ENCODE measurements around the gene NMNAT2. TPM values are rescaled to one million over a fixed set of nuclear protein-coding genes. Genes with fewer than 3 reads are reported as not detected.

The NMNAT2 gene
- polyA plus RNA-seq, 3 donors, result 0.22 to 0.43 TPM; not detected in 1

DNA sequence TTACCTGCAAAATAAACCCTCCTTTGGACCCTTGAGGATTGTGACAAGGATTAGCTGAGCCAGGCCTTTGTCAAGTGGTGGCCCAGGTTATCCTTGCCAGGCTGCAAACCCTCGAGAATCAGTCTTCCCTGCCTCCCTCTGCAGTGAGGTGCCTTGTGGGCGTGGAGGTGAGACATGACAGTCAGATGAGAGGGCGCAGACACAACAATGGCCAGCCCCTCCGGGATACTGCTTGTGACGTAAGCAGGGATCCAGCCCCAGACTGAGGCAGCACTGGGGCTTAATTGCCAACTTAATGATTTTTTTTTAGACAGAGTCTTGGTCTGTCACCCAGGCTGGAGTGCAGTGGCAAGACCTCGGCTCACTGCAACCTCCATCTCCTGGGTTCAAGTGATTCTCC is 127.6 kb downstream of the NMNAT2 start:
- WGBS (ENCODE audit: insufficient coverage), result 90% methylated on average over 6 of the region's 6 CpGs
- Mint-ChIP-seq H3K27ac (no peak overlapping the region), H3K27me3 (ENCODE audit: low read depth in 3 of 3) (peaks cover 0 to 4% (median 0%) of the 10 kb centered on the region in 3 donors), H3K4me3 (no peak overlapping the region), H3K36me3 (no peaks in the 10 kb centered on the region), H3K9me3 (peaks cover 0 to 3% (median 0%) of the 10 kb centered on the region in 7 donors), H3K4me1 (no peaks in the 10 kb centered on the region)
- H3K4me3 ChIP-seq (replicated peaks in 1 of 3; ENCODE audit: low read depth in 2 of 3, low read length in 3 of 3), result no peak overlapping the region
- intact Hi-C loops (cut with micrococcal nuclease), result no loop called here
- H3K4me2 ChIP-seq (replicated peaks; ENCODE audit: extremely low read depth, low read length, poor library complexity, severe bottlenecking), result no peak overlapping the region
- H3K4me1 ChIP-seq (ENCODE audit: control insufficient read depth in 1 of 2, insufficient read depth in 2 of 2, low read length in 2 of 2), result no peaks in the 10 kb centered on the region
- no peak for DNase-seq
- H3K9ac ChIP-seq (ENCODE audit: insufficient read depth, low read length, poor library complexity, severe bottlenecking), result no peak overlapping the region
- no peak overlapping the region for H2AFZ ChIP-seq (ENCODE audit: insufficient read depth, low read depth, low read length, poor library complexity, severe bottlenecking)
- no peaks in the 10 kb centered on the region for H3K36me3 ChIP-seq (replicated peaks in 1 of 2; ENCODE audit: control insufficient read depth in 1 of 2, insufficient read depth in 2 of 2, low read length in 2 of 2)
- no peak overlapping the region for H3K27ac ChIP-seq (ENCODE audit: low read depth in 1 of 2, low read length in 2 of 2)
- H3K79me2 ChIP-seq (ENCODE audit: insufficient read depth, low read length), result no peaks in the 10 kb centered on the region
- H3K9me3 ChIP-seq (replicated peaks in 1 of 2; ENCODE audit: control insufficient read depth in 1 of 2, insufficient read depth in 1 of 2, low read length in 2 of 2), result peaks cover 0 to 7% of the 10 kb centered on the region in 2 donors
- TF ChIP-seq, protein P1, sequence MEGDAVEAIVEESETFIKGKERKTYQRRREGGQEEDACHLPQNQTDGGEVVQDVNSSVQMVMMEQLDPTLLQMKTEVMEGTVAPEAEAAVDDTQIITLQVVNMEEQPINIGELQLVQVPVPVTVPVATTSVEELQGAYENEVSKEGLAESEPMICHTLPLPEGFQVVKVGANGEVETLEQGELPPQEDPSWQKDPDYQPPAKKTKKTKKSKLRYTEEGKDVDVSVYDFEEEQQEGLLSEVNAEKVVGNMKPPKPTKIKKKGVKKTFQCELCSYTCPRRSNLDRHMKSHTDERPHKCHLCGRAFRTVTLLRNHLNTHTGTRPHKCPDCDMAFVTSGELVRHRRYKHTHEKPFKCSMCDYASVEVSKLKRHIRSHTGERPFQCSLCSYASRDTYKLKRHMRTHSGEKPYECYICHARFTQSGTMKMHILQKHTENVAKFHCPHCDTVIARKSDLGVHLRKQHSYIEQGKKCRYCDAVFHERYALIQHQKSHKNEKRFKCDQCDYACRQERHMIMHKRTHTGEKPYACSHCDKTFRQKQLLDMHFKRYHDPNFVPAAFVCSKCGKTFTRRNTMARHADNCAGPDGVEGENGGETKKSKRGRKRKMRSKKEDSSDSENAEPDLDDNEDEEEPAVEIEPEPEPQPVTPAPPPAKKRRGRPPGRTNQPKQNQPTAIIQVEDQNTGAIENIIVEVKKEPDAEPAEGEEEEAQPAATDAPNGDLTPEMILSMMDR (IDR thresholded peaks at IDR 0.05), result no peak
- no peaks in the 10 kb centered on the region for H4K20me1 ChIP-seq (ENCODE audit: insufficient read depth, low read length)
- no peaks in the 10 kb centered on the region for H3K27me3 ChIP-seq (ENCODE audit: control insufficient read depth in 2 of 2, insufficient read depth in 2 of 2, low read length in 2 of 2)

DNA sequence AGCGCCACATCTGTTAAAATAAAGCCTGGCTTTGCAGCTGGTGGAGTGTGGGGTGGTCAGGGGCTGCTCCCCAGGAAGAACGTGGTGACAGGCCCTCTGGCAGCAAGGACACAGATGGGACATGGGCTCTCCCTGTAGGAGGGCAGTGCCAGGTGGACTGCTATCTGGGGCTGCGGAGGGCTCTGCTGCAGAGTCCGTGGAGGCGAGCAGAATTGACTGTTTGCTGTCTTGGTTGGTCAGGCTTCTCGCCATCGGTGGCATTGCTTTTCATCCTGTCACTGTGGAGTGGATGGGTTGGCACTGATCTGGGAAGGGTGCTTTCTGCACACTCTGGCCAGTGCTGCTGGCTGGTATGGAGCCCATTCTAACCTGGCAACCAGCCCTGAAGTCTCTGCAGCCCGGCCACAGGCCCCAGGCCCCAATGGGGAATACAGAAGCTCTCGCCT is 129.1 kb downstream of the NMNAT2 start:
- Mint-ChIP-seq H3K4me1 (no peaks in the 10 kb centered on the region), H3K27ac (no peak overlapping the region), H3K27me3 (ENCODE audit: low read depth in 3 of 3) (peaks cover 0 to 2% (median 2%) of the 10 kb centered on the region in 3 donors), H3K4me3 (no peak overlapping the region), H3K36me3 (no peaks in the 10 kb centered on the region), H3K9me3 (peaks cover 0 to 3% (median 0%) of the 10 kb centered on the region in 7 donors)
- Histone ChIP-seq H3K36me3 (replicated peaks in 1 of 2; ENCODE audit: control insufficient read depth in 1 of 2, insufficient read depth in 2 of 2, low read length in 2 of 2) (no peaks in the 10 kb centered on the region), H3K4me2 (replicated peaks; ENCODE audit: extremely low read depth, low read length, poor library complexity, severe bottlenecking) (no peak overlapping the region), H3K9ac (ENCODE audit: insufficient read depth, low read length, poor library complexity, severe bottlenecking) (no peak overlapping the region), H4K20me1 (ENCODE audit: insufficient read depth, low read length) (no peaks in the 10 kb centered on the region), H3K4me1 (ENCODE audit: control insufficient read depth in 1 of 2, insufficient read depth in 2 of 2, low read length in 2 of 2) (no peaks in the 10 kb centered on the region), H3K79me2 (ENCODE audit: insufficient read depth, low read length) (no peaks in the 10 kb centered on the region), H3K27me3 (ENCODE audit: control insufficient read depth in 2 of 2, insufficient read depth in 2 of 2, low read length in 2 of 2) (no peaks in the 10 kb centered on the region), H3K9me3 (replicated peaks in 1 of 2; ENCODE audit: control insufficient read depth in 1 of 2, insufficient read depth in 1 of 2, low read length in 2 of 2) (peaks cover 0 to 7% of the 10 kb centered on the region in 2 donors), H3K4me3 (replicated peaks in 1 of 3; ENCODE audit: low read depth in 2 of 3, low read length in 3 of 3) (no peak overlapping the region), H2AFZ (ENCODE audit: insufficient read depth, low read depth, low read length, poor library complexity, severe bottlenecking) (no peak overlapping the region), H3K27ac (ENCODE audit: low read depth in 1 of 2, low read length in 2 of 2) (no peak overlapping the region)
- DNase-seq, result no peak
- 94% methylated on average over 7 of the region's 9 CpGs for WGBS (ENCODE audit: insufficient coverage)
- TF ChIP-seq, protein P1 (IDR thresholded peaks at IDR 0.05), result no peak
- intact Hi-C loops (cut with micrococcal nuclease), result loop anchor here in 1 of 2 donors (10.0 kb wide), 1 partner anchor 256 kb away; no protein-coding TSS in a partner anchor

Measured in CD14-positive monocyte (primary cell).